Neural progenitor cell (in vitro differentiated cells): ENCODE measurements around the gene KCNIP1.

Source experiments
- EZH2 ChIP-seq: fragments of 200-600 bp; sonication (generic); IDR thresholded peaks from 2 replicates; pipeline ENCODE4 v1.6.1; 2017; ENCODE audit warnings: antibody characterized with exemption, mild to moderate bottlenecking, moderate library complexity
- EZH2phosphoT487 ChIP-seq: fragments of 200-600 bp; sonication (generic); IDR thresholded peaks from 2 replicates; pipeline ENCODE4 v1.6.1; 2017; ENCODE audit warnings: antibody characterized with exemption
- TF ChIP-seq, protein P1 (sequence below): fragments of 200-600 bp; sonication (generic); IDR thresholded peaks from 2 replicates; pipeline ENCODE4 v1.5.1; 2017; ENCODE audit warnings: antibody characterized with exemption, mild to moderate bottlenecking

GRCh38 chr5:170523142-170523551 lies 19.3 kb downstream of the KCNIP1 start:
- TF ChIP-seq, protein P1, sequence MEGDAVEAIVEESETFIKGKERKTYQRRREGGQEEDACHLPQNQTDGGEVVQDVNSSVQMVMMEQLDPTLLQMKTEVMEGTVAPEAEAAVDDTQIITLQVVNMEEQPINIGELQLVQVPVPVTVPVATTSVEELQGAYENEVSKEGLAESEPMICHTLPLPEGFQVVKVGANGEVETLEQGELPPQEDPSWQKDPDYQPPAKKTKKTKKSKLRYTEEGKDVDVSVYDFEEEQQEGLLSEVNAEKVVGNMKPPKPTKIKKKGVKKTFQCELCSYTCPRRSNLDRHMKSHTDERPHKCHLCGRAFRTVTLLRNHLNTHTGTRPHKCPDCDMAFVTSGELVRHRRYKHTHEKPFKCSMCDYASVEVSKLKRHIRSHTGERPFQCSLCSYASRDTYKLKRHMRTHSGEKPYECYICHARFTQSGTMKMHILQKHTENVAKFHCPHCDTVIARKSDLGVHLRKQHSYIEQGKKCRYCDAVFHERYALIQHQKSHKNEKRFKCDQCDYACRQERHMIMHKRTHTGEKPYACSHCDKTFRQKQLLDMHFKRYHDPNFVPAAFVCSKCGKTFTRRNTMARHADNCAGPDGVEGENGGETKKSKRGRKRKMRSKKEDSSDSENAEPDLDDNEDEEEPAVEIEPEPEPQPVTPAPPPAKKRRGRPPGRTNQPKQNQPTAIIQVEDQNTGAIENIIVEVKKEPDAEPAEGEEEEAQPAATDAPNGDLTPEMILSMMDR = no peak
- TF ChIP-seq EZH2phosphoT487 (no peak), EZH2 (no peak)
